ENCODE data around the gene TCF7L2.

GRCh38 chr10:113130014-113130641 lies 180.1 kb downstream of the TCF7L2 start:
- TF ChIP-seq, protein P1, sequence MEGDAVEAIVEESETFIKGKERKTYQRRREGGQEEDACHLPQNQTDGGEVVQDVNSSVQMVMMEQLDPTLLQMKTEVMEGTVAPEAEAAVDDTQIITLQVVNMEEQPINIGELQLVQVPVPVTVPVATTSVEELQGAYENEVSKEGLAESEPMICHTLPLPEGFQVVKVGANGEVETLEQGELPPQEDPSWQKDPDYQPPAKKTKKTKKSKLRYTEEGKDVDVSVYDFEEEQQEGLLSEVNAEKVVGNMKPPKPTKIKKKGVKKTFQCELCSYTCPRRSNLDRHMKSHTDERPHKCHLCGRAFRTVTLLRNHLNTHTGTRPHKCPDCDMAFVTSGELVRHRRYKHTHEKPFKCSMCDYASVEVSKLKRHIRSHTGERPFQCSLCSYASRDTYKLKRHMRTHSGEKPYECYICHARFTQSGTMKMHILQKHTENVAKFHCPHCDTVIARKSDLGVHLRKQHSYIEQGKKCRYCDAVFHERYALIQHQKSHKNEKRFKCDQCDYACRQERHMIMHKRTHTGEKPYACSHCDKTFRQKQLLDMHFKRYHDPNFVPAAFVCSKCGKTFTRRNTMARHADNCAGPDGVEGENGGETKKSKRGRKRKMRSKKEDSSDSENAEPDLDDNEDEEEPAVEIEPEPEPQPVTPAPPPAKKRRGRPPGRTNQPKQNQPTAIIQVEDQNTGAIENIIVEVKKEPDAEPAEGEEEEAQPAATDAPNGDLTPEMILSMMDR (IDR thresholded peaks at IDR 0.05; ENCODE audit: insufficient read depth, low read length, poor library complexity, severe bottlenecking): no peak
- TF ChIP-seq EZH2phosphoT487 (conservative IDR thresholded peaks at IDR 0.05; ENCODE audit: low read length): no peak; the same call in 1 of the 2 replicates

Measured in SU-DHL-6 (cell line).